GM13977 (cell line): ENCODE results near the gene EBP.

Source experiments
- DNase-seq: peaks from one replicate; pipeline ENCODE4 v3.0.0; 2012; ENCODE audit warnings: low spot score
- in situ Hi-C: fragments of 300-500 bp; cut with MboI; formaldehyde crosslinking; loops from one replicate; pipeline ENCODE4 v1.12.0; 2022; ENCODE audit warnings: low sequenced_read_pairs, low pct_unique_long_range_greater_than_20kb, mixed read lengths, inconsistent platforms; ENCODE audit not compliant: unreplicated experiment
- TF ChIP-seq, protein P1 (sequence below): IDR thresholded peaks from 2 replicates; pipeline ENCODE4 v1.5.1; 2012; ENCODE audit warnings: mild to moderate bottlenecking, control low read depth; ENCODE audit not compliant: insufficient read depth; ENCODE audit errors: extremely low read depth, missing control alignments

EBP gene

GRCh38 chrX:48498374-48498809 lies 23.2 kb upstream of the EBP start:
- TF ChIP-seq, protein P1, sequence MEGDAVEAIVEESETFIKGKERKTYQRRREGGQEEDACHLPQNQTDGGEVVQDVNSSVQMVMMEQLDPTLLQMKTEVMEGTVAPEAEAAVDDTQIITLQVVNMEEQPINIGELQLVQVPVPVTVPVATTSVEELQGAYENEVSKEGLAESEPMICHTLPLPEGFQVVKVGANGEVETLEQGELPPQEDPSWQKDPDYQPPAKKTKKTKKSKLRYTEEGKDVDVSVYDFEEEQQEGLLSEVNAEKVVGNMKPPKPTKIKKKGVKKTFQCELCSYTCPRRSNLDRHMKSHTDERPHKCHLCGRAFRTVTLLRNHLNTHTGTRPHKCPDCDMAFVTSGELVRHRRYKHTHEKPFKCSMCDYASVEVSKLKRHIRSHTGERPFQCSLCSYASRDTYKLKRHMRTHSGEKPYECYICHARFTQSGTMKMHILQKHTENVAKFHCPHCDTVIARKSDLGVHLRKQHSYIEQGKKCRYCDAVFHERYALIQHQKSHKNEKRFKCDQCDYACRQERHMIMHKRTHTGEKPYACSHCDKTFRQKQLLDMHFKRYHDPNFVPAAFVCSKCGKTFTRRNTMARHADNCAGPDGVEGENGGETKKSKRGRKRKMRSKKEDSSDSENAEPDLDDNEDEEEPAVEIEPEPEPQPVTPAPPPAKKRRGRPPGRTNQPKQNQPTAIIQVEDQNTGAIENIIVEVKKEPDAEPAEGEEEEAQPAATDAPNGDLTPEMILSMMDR, result no peak
- in situ Hi-C loops, result loop anchor here (25.0 kb wide), 1 partner anchor 411 kb away; no protein-coding TSS in a partner anchor
- no peak for DNase-seq

GRCh38 chrX:48504261-48504660 lies 17.3 kb upstream of the EBP start:
- in situ Hi-C loops, result no loop called here
- TF ChIP-seq, protein P1, result no peak
- no peak for DNase-seq

GRCh38 chrX:48505481-48505880 lies 16.1 kb upstream of the EBP start:
- DNase-seq, result no peak
- in situ Hi-C loops, result no loop called here
- TF ChIP-seq, protein P1, result no peak

GRCh38 chrX:48507246-48507645 lies 14.4 kb upstream of the EBP start:
- no peak for DNase-seq
- TF ChIP-seq, protein P1, result no peak
- in situ Hi-C loops, result no loop called here

DNA sequence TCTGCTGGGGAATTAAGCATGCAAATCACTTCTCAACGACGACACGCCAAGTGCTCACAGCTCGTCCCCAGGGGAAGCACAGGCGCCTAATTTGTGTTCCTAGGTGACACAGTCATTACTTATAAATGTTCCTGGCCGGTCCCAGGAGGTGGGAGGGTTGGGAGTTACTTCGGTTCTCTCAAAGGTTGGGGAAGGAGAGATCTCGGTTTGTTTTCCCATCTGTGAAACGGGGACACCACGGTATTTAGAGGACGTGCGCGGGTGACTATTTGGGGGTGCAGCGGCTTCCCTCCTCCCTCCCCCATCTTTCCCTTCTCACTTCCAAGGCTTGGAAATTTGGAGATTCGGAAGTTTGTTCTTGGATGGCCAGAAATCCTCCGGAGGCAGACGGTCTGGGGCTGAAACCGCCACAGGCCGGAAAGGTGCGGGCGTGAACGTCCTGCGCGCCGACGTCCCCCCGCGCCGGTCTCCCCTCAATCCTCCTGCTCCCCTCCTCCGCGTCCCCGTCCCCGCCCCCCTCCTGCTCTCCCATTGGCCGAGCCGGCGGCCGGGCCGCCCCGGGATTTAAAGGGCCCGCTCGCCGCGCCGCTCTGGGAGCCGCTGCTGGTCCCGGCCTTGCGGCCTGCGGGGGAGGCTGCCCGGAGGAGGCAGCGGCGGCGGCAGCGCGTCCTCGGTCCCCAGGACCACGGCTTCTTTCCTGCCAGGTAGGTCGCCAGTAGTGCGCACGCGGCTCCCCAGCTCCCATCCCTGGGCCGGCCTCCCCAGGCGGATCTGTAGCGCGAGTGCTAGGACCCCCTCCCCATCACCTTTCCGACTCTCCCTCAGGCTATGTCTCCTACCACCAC lies 13.0 kb upstream of the EBP start, which contains the start of gene PORCN:
Gene PORCN, plus strand, starts transcription at position 593 of the 845 bp plus-strand sequence. CDS start 829 bp downstream, outside the sequence.
- TF ChIP-seq, protein P1, result no peak
- in situ Hi-C loops, result no loop called here
- peak; percentile 92 for DNase-seq

- in situ Hi-C loops, result no loop called here
These were observed 12.4 kb upstream of the EBP start for GRCh38 chrX:48509245-48509590.

More at GRCh38 chrX:48509245-48509590, 12.4 kb upstream of the EBP start:
- DNase-seq, result no peak
- TF ChIP-seq, protein P1, result no peak
